ENCODE results near the gene ARHGAP26.
"Not testable (repeated sequence)": the region's sequence is repeated elsewhere in the genome, so short reads cannot be mapped to it uniquely, and the experiment has no call there.

Gene ARHGAP26

DNA sequence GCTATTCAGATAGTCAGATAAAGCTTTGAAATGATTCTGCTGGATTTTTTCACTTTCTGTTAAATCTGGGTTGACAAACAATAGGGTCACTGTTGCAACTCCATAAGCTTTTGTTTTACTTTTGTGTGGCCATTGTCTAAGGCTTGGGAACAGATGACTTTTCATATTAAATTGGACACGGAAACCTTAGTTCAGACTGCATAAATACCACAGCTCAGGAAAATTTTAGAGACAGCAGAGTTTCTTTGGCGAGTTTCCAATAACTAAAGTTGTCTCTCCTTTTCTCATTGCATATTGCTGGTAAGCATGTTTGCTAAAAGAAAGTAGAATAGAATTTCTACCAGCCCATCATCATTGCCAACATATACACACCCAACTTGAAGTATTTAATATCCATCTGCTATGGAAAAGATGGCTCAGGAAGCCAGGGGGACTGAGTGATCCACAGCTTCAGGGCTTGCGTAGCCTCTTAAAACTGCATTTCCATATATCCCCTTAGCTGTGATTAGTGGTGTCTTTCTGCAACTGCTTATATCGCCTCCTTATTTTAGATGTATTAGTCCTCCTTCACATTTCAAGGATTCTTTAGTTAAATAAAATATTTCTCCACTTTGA lies 168.2 kb downstream of the ARHGAP26 start:
- no peak for DNase-seq

DNA sequence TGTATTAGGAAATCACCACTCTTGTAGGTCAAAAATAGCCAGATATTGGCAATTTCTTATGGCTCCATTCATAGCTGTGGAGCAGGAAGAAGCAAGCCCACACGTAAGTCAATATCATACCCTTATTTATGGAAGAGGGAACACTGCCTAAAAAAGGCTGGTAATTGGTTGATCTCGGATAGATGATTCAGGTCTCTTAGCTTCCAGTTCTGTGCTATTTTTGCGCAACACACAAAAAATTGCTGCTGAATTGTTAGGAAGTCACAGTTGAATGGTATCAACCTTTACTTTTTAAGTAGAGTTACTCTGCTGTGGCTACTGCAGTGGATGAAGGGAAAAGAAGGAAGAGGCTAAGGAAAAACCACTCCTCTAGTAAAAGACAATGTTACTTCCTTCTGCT lies 168.8 kb downstream of the ARHGAP26 start:
- DNase-seq, result no peak

DNA sequence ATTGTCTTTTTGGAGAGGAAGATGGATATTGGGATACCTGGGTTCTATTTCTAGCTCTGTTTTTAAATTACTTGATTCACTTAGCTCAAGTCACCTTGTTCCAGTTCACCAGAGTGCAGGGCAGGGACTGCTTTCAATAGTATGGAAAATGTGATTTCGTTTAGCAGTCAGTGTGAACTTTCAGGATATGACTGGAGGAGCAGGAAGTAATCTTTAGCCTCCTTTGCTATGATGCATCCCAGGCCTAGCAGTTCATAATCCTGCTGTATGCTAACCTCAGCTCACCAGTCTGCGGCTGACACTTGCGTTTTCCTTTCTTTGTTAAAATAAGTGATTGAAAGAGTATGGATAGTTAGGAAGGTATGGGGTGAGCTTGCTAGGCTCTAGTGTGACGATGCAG lies 169.7 kb downstream of the ARHGAP26 start:
- DNase-seq, result no peak

DNA sequence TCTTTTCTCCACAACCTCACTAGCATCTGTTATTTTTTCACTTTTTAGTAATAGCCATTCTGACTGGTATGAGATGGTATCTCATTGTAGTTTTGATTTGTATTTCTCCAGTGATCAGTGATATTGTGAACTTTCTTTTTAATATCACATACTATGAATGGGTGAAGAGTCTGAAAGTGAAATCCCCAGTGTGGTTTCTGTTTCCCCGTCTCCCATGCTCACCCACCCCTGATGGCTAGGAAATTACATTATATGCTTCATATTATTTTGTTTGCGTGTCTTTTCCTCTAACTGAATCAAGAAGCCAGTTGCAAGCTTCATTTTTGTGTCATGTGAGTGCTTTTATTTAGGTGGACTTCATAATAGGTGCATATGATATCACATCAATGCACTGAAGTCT lies 171.1 kb downstream of the ARHGAP26 start:
- DNase-seq, result no peak

DNA sequence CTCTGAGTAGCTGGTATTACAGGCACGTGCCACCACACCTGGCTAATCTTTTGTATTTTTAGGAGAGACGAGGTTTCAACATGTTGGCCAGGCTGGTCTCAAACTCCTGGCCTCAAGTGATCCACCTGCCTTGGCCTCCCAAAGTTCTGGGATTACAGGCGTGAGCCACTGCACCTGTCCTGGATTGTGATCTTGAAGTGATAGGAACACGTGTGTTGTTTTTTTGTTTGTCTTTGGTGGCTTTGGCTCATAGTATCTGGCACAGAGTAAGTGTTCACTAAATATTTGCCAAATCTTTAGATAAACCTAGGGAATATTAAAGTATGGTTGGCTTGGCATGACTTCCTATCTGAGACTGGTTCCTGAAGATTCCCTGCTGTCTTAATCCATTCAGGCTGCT lies 172.7 kb downstream of the ARHGAP26 start:
- no peak for DNase-seq

DNA sequence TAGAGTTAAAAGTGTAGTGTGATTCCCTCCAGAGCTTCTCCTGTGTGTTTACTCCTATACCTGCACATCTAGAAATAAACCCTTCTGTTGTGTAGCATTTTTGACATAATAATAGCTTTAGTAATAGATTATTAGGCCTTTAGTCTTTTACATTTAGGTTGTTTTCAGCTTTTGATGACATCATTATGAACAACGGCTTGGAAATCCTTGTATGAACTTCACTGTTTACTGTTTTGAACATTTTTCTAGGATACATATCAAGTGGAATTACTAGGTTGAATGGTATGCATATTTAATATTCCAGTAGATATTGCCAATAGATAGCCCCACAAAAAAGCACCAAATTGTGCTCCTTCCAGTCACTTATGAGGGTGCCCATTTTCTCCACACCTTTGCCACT lies 174.0 kb downstream of the ARHGAP26 start:
- DNase-seq, result no peak

DNA sequence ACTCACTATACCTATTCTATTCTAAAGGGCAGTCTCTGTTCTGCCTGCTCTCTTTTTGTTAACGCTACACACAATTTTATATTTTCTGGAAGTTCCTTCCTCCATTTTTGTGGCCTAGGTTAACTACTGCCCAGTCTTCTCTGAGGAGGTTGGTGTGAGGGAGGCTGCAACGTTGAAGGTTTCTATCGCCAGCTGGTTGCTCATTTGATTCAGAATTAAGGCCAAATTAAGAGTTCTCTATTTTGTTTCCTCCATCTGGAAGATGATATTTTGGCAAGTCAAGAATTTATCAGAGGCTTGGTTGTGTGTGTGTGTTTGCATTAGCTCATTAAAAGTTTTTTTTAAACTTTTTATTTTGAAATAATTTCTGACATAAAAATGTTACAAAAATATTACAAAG lies 175.1 kb downstream of the ARHGAP26 start:
- DNase-seq, result no peak

DNA sequence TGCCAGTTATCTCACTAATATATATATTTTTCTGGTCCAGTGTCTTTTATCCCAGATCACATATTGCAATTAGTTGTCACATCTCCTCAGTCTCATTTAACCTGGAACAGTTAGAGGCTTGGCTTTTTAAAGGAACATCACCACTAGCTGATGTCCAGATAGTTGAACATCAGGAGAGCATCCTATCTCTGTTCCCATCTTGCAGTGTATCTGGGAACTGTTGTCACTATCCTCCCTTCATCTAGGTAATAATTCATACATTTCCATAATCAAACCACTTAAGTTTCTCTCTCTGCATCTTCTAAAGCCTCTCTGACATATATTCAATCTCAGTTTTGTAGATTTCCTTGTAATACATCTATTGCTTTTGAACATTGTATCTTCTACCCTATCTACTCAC lies 175.7 kb downstream of the ARHGAP26 start:
- no peak for DNase-seq

DNA sequence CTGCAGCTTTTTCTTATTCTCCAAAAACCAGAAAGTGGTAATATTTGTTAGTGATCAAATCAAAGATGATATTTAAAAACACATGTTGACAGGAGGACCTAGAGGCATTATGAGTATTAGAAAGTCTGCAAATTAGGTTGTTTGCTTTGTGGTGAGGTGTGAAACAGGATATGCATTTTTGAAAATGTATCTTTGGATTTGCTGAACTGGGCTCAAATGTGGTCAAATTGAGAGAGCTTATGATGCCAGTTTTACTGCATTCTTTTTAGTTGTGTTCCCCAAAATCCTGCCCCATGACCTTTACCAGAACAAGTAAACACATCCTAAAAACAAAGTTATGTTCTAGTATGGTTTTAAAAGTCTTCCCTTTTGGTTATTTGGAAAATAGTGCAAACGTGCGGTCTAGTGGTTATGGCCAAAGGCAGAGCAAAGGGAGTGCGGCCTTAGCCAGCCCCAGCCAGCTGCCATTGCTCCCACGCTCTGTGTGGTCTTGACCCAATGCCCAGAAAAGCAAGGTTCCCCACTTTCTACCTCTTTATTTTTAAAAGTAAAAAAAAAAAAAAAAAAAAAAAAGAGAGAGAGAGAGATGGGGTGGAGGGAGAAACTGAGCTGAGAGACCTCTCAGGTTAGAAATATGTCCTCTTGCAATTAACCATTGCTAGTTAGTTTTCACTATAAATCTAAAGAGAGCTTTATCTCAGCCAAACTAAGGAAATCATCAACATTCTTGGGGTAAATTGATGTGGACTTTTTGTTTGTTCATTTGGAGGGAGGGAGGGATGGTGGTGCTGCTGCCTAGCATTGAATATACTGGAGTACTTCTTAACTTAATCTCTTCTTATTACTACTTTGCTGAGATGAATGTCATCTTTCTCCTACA lies 176.6 kb downstream of the ARHGAP26 start:
- no peak for DNase-seq

DNA sequence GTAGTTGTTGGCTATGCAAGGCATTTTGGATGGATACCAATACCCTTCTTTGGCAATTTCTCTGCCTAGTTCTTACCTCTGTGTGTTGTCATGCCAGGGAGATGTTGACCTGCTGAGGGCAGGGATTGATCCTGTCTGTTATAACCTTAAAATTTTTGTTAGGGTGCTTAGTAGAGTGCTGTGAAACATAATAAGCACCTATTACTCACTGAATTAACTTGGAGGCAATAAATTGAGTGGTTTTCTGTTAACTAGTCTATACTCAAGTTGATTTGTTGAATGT lies 177.2 kb downstream of the ARHGAP26 start:
- DNase-seq, result no peak

DNA sequence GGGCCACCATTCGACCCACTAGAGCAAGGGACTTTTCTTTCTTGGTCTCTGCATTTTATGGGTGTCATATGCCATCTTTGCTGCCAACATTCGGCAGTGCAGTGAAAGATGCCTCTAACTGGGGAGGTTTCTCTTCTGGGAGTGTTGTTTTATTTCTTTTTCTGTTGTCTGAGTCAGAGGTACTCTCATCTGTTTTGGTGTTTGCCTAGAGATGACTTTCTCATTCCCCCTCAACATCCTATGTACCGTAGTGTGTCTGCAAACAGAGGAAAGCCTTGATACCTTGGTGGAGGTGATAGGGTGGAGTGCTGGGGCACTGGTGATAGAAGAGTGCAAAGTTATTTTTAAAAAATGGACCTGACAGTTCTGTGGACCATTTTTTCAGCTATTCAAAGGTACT lies 182.1 kb downstream of the ARHGAP26 start:
- DNase-seq, result no peak

DNA sequence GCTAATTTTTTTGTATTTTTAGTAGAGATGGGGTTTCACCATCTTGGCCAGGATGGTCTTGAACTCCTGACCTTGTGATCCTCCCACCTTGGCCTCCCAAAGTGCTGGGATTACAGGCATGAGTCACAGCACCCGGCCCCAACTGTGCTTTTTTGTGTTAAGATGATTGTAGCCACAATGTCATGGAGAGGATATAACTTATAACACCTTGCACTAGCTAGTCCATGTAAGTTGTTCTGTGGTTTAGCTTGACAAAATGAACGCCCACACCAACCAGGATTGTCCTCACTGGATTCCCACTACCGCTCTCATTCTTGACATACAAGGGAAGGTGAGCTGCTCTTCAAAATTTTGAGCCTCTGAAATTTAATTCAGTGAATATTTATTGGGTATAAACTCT lies 182.7 kb downstream of the ARHGAP26 start:
- DNase-seq, result not testable (repeated sequence)

DNA sequence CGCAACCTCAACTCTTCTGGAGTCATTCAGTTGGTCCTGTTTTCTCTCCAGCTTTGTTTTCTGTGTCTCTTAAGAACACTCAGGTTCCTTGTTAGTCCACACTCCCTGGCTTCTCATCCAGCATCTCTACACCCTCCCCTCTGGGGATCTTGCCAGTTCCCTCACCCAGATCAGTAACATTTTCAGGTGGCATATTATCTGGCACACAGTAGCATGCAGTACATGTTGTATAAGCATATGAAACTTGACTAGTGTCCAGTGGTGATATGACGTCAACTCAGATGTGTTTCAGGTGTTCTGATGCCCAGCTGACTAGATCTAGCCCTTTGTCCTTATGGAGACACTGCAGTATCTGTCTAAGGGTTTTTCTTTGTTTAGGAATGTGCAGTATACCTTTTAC lies 184.3 kb downstream of the ARHGAP26 start:
- no peak for DNase-seq

DNA sequence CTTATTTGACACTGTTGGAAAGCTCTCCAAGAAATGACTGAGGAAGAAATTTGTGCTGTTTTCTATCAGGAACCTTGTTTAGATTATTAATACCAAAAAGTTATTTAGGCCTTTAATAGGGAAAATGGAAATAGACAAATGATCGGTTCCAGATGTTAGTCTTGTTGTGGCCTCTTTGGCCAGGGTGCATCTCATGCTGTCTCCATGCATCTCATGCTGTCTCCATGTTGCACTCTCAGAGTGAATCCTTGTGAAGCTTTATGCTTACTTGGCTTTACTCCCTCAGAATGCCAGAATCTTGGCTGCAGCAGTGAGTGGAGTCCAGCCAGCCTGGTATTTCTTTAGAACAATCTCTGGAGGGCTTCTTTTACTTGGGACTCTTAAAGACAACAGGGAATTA lies 185.5 kb downstream of the ARHGAP26 start:
- DNase-seq, result no peak

DNA sequence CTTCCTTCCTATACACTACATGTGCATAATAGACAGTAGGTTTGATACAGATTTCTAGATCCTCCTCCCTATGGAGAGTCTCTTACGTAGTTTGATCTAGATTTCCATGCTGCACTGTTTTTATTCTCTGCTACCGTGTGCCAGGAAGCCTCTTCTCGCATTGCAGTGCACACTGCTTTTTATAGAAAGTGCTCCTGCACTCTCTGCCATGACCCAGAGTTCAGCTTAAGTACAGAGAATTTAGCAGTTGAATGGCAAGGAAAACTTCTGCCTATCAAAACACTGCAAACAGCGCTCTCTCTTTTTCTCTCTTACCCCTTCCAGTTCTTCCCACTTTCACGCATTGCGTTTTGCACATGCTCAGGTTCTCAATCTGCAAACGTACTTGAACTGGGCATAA lies 187.4 kb downstream of the ARHGAP26 start:
- DNase-seq, result no peak

DNA sequence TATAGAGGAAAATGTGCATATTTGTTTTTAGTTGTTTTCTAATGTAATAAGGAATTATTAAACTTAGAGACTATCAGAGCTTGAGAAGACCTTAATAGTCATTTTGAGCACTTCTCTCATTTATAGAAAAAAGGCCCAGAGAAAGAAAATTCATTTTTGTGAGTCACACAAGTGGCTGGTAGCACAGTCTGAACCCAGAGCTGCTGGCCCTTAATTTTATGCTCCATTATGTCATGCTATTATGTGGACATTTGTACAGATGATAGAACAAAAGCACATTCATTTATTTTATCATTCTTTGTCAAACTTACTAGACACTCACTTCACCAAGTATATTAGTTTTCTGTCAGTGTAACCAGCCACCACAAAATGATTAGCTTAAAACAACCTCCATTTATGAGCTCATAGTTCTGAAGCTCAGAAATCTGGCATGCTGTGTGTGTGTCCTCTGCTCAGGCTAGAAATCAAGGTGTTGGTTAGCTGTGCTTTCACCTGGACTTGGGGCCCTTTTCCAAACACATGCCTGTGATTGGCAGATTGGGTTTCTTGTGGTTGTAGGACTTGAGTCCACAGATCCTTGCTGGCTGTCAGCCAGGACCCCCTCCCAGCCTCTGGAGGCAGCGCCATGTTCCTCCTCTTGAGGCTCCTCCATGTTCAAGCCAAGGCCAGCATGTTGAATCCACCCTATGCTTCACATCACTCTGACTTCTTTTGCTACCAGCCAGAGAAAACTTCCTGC lies 188.9 kb downstream of the ARHGAP26 start:
- DNase-seq, result no peak

DNA sequence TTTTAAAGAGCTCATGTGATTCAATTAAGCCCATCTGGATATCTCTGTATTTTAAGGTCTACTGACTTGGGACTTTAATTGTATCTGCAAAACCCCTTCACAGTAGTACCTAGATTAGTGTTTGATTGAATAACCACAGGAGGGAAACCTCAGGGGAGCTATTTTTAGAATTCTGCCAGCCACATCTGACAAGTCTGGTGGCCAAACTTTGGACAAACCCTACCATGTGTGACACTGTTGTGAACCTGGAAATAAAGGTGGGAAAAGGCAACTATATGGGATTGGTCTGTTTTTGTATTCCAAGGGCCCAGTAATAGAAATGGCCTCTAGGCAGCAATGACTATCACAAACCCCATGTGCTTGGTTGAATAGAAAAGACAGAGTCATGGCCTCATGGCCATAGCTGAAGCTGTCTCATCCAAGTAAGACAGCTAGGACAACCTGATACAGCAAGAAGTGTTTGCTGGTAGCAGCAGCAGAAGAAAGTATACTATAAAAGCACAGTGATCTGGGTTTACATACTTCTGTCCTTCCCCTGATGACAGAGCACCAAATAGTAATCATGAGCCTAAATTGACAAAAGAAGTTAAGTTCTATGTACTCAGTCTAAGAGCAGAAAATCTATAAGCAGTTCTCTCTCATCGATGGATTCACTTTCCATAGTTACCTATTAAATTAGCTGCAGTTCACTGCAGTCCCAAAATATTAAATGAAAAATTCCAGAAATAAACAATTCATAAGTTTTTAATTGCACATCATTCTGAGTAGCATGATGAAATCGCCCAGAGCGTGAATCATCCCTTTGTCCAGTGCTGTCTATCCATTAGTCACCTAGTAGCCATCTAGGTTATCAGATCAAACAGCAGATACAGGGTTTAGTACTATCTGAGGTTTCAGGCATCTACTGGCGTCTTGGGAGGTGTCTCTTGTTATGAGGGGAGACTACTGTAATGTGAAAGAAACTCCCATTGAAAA lies 189.8 kb downstream of the ARHGAP26 start:
- DNase-seq, result no peak

DNA sequence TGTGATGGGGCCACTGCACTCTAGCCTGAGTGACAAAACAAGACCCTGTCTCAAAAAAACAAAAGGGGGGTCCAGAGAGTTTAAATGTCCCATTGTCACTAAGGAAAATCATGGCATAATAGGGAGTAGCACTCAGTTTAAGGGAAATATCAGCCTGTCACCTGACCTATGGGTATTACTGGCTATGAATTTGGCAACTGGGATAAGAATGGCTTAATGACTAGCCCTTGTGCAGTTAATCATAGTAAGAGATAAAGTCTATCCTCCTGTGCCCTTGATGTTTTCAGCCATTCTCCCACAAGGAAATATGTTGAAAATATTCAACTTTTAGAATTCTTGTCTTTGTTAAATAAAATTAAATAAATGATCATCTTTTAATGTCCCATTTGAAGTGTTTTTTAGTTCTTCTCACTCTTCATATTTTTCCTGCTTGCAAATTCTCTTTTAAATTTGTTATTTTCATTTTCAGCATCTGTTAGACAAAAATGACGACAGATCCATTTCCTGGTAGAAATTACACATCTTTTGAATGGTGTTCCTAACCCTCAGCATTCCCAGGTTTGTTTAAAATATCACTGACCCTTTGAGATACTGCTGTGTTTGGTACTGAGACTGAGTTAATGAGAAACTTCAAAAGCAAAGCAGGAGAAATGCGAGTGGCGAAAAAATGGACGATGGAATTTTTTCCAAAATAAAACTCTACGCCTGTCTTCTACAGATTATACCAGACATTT lies 191.4 kb downstream of the ARHGAP26 start:
- no peak for DNase-seq

DNA sequence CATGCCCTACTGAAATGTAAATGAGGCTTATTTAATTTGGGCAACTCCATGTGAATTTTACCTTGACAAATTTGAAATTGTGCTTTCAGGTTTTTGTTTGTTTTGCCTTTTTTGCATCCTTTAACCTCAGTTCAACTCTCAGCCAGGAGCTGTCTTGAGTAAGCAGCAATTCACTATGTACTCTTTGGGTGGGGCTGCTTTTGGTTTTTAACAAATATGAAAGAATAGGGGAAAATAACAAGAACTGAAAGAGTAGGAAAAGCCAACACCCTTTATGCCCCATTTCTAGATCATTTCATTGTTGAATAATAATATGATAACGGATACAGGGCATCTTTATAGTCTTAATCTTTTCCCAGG lies 192.0 kb downstream of the ARHGAP26 start:
- DNase-seq, result no peak

DNA sequence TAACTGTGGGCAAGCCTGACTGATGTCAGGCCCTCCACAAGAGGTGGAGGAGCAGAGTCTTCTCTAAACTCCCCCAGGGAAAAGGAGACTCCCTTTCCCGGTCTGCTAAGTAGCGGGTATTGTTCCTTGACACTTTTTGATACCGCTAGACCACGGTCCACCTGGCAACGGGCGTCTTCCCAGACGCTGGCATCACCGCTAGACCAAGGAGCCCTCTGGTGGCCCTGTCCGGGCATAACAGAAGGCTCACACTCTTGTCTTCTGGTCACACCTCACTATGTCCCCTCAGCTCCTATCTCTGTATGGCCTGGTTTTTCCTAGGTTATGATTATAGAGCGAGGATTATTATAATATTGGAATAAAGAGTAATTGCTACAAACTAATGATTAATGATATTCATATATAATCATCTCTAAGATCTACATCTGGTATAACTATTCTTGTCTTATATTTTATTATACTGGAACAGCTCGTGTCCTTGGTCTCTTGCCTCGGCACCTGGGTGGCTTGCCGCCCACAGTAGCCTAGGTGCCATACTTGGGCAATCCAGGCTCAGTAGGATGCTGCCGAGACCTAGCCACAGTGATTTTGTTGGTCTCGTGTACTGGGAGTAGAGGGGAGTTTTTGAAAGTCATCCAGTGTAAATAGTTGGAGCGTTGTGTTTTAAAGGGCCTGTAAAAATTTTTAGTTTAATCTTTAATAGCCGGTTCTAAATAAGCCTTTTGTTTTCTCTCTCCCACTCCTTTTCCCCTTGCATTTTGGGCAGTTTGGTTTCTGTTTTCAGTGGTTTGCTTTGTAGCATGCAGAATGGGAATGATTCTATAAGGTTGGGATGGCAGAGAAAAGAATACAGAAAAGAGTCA lies 195.3 kb downstream of the ARHGAP26 start:
- DNase-seq, result not testable (repeated sequence)

DNA sequence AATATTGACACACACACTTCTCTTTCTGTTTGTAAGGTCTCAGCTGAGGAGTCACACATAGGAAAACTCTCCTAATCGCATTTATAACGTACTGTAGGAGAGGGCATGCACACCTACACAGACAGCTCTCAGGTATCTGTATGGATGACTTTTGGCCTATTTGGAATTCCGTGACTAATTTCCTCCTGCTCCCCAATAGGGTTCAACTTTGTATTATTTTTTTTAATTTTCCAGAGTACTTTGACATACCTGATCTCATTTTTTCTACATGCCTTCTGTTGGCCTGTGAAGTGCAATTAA lies 195.9 kb downstream of the ARHGAP26 start:
- DNase-seq, result no peak

DNA sequence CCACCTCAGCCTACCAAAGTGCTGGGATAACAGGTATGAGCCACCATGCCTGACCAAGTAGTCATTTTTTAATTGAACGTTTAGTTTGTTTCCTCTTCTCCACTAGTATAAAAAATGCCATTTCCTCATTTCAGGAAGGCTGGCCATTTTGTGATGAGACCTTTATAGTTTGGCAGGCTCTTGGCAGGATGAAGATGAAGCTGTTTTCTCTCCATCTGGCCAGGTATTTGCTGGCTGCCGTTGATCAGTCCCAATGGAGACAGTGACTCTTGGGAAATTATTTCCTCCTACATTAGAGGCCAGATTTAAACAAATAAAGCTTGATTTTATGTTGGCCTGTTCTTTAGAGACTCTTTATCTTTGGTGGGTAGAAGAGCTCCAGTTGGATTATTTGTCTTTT lies 199.0 kb downstream of the ARHGAP26 start:
- DNase-seq, result no peak

Measured in eye (tissue), 1 donor.